GM19239 (cell line): ENCODE measurements around the gene TMEM176B.

ENCODE experiments used
- DNase-seq: peaks from one replicate; pipeline ENCODE4 v3.0.0; 2011; ENCODE audit warnings: low spot score; ENCODE audit not compliant: insufficient read length
- FAIRE-seq: peaks from 2 replicates; lab custom pipeline; 2011; peaks lifted over from hg19 to GRCh38; lab: Jason Lieb, UNC

The TMEM176B gene

DNA sequence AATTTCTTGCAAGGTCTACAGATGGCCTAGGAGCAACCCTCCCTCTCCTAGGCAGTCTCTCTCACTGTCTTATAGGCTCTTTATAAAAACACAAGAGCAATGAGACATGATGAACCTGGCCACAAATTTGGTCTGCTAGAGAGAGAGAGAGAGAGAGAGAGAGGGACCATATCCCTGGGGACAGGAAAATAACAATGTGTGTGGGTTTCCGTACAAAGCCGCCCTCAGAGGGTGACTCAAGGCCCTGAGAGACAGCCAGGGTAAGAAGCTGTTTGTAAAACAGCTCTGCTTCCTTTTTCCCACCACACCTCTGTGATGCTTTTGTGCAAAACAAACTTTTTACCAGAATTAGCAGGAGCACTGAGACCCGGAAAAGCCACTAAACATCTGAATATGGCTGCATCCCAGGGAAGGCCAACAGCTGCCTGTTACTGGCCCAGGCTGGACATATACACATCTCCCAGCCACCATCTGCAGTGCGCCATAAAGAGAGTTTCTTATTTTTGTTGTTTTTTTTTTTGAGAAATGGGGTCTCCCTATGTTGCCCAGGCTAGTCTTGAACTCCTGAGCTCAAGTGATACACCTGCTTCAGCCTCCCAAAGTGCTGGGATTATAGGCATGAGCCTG, 44.6 kb downstream of the TMEM176B start:
- FAIRE-seq, result peak; percentile 47
- DNase-seq, result no peak

DNA sequence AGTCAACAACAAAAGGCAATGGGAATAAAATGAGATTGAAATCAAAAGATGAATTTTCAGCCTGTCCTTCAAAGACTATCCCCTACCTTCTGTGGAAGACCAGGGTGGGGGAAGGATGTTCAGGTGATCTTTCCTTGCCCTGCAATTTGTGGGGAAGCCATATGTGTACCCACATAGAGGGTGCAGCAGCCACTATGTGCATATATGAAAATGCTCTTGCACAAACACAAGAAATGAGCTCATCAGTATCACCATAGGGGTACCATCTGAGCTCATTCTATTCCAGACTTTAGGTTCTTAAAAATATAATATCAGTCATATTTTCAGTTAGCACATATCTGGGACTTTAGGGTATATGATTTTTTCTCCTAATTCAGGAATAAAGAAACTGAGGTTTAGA, 45.2 kb downstream of the TMEM176B start:
- FAIRE-seq, result no peak
- no peak for DNase-seq

DNA sequence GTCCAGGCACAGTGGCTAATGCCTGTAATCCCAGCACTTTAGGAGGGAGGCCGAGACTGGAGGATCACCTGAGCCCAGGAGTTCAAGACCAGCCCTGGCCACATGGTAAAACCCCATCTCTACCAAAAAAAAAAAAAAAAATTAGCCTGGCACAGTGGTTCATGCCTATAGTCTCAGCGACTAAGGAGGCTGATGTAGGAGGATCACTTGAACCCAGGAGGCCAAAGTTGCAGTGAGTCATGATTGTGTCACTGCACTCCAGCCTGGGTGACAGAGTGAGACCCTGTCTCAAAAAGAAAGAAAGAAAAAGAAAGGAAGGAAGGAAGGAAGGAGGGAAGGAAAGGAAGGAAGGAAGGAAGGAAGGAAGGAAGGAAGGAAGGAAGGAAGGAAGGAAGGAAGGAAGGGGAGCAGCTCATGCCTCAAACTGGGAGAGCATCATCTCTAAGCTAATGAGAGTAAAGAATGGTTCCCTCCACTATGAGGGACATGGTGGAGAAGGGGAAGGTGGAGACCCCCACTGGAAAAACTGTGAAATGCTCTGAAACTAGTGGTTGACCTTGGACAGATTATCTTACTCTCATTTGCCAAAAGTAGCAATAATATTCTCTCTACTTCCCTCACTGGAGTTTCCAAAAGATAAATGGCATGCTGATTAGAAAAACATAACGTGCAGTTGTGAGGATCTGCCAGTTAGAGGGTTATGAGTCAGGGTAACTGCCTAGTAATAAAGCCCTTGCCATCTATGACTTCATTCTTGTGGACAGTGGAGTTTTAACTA, 46.1 kb downstream of the TMEM176B start:
- DNase-seq (no peak), FAIRE-seq (peak; percentile 74)

GRCh38 chr7:150753239-150753638, 46.9 kb downstream of the TMEM176B start:
- FAIRE-seq, result peak; percentile 33

DNA sequence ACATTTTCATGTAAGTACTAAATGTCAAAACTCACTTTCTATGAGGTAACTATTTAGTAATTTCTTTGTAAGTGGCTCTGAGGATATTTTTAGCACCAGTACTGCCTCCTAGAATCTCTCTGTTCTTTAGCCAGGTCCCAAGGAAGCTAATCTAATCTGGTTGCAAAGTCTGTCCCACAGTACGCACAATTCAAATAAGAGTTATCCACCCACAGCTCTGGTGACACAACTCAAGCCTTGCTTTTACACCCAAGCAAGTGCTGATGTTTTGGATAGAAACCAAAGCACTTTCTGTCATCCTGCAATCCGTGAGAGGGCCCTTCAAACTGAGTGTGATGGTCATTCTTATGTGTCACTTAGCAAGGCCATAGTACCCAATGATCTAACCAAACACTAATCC, 48.5 kb downstream of the TMEM176B start:
- DNase-seq, result no peak
- no peak for FAIRE-seq

More at GRCh38 chr7:150753239-150753638, 46.9 kb downstream of the TMEM176B start:
- no peak for DNase-seq

GRCh38 chr7:150748376-150748775, 51.8 kb downstream of the TMEM176B start:
- no peak for DNase-seq
- no peak for FAIRE-seq

GRCh38 chr7:150746921-150747320, 53.2 kb downstream of the TMEM176B start:
- DNase-seq, result no peak
- no peak for FAIRE-seq

DNA sequence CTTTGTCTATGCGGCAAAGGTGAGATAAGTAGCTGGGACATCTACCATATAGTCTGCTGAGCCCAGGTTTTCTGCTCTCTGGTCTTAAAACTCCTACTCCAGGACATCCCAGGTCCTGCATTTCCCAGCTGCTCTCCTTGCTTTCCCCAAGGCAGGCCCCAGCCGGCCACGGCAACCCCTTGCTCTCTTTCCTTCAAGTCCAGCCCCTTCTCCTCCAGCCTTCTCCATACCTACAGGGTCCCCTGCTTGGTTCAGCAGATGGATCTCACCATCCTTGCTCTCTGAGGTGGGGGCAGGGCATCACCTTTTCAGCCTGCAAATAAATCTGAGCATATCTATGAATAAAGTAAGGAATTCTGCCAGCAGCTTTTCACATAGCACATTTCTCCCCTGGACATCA, 54.3 kb downstream of the TMEM176B start:
- DNase-seq (no peak), FAIRE-seq (no peak)

DNA sequence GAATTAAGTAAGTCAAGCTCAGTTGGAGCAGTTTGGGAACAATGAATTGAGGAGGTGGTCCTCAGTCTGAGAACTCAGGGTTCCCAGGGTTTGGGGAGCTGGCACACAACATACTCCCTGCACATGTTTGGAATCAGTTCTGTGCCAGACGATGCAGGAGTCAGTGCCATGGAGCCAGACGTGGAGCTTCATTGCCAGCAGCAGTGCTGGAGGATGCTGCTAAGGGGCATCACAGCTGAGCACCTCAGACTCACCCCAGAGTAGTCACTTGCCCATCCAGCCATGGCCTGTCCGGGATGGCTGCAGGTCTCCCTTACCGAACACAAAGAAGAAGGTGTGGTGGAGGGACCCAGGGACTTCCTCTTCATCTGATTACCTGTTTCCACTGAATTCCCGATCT, 55.1 kb downstream of the TMEM176B start:
- DNase-seq (no peak), FAIRE-seq (no peak)

GRCh38 chr7:150744041-150744656, 56.0 kb downstream of the TMEM176B start:
- DNase-seq (no peak), FAIRE-seq (no peak)

DNA sequence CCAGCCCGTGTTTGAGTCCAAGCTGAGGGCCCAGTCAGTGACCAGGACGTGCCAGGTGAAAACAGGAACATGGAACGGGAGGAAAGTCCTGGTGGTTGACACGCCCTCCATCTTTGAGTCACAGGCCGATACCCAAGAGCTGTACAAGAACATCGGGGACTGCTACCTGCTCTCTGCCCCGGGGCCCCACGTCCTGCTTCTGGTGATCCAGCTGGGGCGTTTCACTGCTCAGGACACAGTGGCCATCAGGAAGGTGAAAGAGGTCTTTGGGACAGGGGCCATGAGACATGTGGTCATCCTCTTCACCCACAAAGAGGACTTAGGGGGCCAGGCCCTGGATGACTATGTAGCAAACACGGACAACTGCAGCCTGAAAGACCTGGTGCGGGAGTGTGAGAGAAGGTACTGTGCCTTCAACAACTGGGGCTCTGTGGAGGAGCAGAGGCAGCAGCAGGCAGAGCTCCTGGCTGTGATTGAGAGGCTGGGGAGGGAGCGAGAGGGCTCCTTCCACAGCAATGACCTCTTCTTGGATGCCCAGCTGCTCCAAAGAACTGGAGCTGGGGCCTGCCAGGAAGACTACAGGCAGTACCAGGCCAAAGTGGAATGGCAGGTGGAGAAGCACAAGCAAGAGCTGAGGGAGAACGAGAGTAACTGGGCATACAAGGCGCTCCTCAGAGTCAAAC, 57.7 kb downstream of the TMEM176B start:
- no peak for DNase-seq
- FAIRE-seq, result no peak
